Neural cell (in vitro differentiated cells): ENCODE results near the gene FAM83B. TPM values are rescaled to one million over a fixed set of nuclear protein-coding genes. Genes with fewer than 3 reads are reported as not detected.
"Not testable (repeated sequence)": the region's sequence is repeated elsewhere in the genome, so short reads cannot be mapped to it uniquely, and the experiment has no call there.

ENCODE experiments used
- H2AFZ ChIP-seq: fragments of 200-600, 300-800 bp; sonication (generic), shearing (Covaris generic); 2 replicates; pipeline ENCODE4 v1.6.0; 2014; ENCODE audit warnings: low read depth, mild to moderate bottlenecking, antibody characterized with exemption, low read length, moderate library complexity
- H3F3A ChIP-seq: fragments of 200-600 bp; shearing (Covaris generic); 2 replicates; pipeline ENCODE4 v1.6.1; 2016; ENCODE audit warnings: mild to moderate bottlenecking, moderate library complexity, mixed read lengths, antibody characterized with exemption, low read length; ENCODE audit not compliant: insufficient read depth, poor library complexity, severe bottlenecking
- H3K27ac ChIP-seq: fragments of 200-600, 300-800 bp; sonication (generic), shearing (Covaris generic); 2 replicates; pipeline ENCODE4 v1.5.1; 2014; ENCODE audit warnings: mild to moderate bottlenecking, low read length, moderate library complexity
- H3K27me3 ChIP-seq: fragments of 300-800, 200-600 bp; sonication (generic), shearing (Covaris generic); 2 replicates; pipeline ENCODE4 v1.6.0; 2014; ENCODE audit warnings: mild to moderate bottlenecking, low read depth, low read length, moderate library complexity; ENCODE audit not compliant: insufficient read depth
- H3K36me3 ChIP-seq: fragments of 300-800, 200-600 bp; sonication (generic), shearing (Covaris generic); 2 replicates; pipeline ENCODE4 v1.5.1; 2014; ENCODE audit warnings: mild to moderate bottlenecking, antibody characterized with exemption, low read length, moderate library complexity; ENCODE audit not compliant: insufficient read depth
- H3K4me2 ChIP-seq: fragments of 300-800, 200-600 bp; sonication (generic), shearing (Covaris generic); 2 replicates; pipeline ENCODE4 v1.6.0; 2014; ENCODE audit warnings: mild to moderate bottlenecking, low read length
- H3K4me3 ChIP-seq: fragments of 300-800, 200-600 bp; sonication (generic), shearing (Covaris generic); 2 replicates; pipeline ENCODE4 v1.5.1; 2014; ENCODE audit warnings: mild to moderate bottlenecking, low read length, moderate library complexity
- H3K79me2 ChIP-seq: fragments of 200-600 bp; shearing (Covaris generic); replicated peaks from 2 replicates; pipeline ENCODE4 v1.6.0; 2014; ENCODE audit warnings: mild to moderate bottlenecking, low read length, moderate library complexity; ENCODE audit not compliant: insufficient read depth
- H3K9ac ChIP-seq: fragments of 300-800, 200-600 bp; sonication (generic), shearing (Covaris generic); 2 replicates; pipeline ENCODE4 v1.6.1; 2016; ENCODE audit warnings: mild to moderate bottlenecking, low read length, mixed read lengths
- H3K9me2 ChIP-seq: fragments of 200-600 bp; shearing (Covaris generic); 2 replicates; pipeline ENCODE4 v1.6.1; 2016; ENCODE audit warnings: mild to moderate bottlenecking, low read length, mixed read lengths; ENCODE audit not compliant: insufficient read depth
- H3K9me3 ChIP-seq: fragments of 200-600, 300-800 bp; sonication (generic), shearing (Covaris generic); 2 replicates; pipeline ENCODE4 v1.6.1; 2016; ENCODE audit warnings: mild to moderate bottlenecking, mixed run types, low read length, moderate library complexity, mixed read lengths
- H4K20me1 ChIP-seq: fragments of 200-600 bp; shearing (Covaris generic); 2 replicates; pipeline ENCODE4 v1.6.1; 2016; ENCODE audit warnings: mild to moderate bottlenecking, mixed run types; ENCODE audit not compliant: insufficient read depth
- CTCF ChIP-seq: fragments of 450-650 bp; IDR thresholded peaks from 2 replicates; pipeline ENCODE4 v1.5.1; 2014; ENCODE audit warnings: antibody characterized with exemption, mild to moderate bottlenecking, moderate library complexity; ENCODE audit not compliant: poor library complexity, severe bottlenecking
- EP300 ChIP-seq: fragments of 450-650 bp; conservative IDR thresholded peaks from 2 replicates; pipeline ENCODE4 v1.6.1; 2014; ENCODE audit warnings: antibody characterized with exemption, mild to moderate bottlenecking, moderate library complexity; ENCODE audit not compliant: poor library complexity, severe bottlenecking
- EZH2 ChIP-seq: fragments of 200-600, 300-800 bp; shearing (Covaris generic), sonication (generic); IDR thresholded peaks from 2 replicates; pipeline ENCODE4 v1.6.1; 2014; ENCODE audit warnings: antibody characterized with exemption, low read length, borderline replicate concordance, mild to moderate bottlenecking; ENCODE audit not compliant: insufficient read depth, poor library complexity, severe bottlenecking
- MXI1 ChIP-seq: fragments of 450-650 bp; conservative IDR thresholded peaks from 2 replicates; pipeline ENCODE4 v1.6.1; 2014; ENCODE audit warnings: antibody characterized with exemption, mild to moderate bottlenecking; ENCODE audit not compliant: poor library complexity, severe bottlenecking
- POLR2AphosphoS5 ChIP-seq: IDR thresholded peaks from 2 replicates; pipeline ENCODE4 v1.6.1; 2012
- RAD21 ChIP-seq: fragments of 450-650 bp; conservative IDR thresholded peaks from 2 replicates; pipeline ENCODE4 v1.6.1; 2014; ENCODE audit warnings: antibody characterized with exemption, mild to moderate bottlenecking, moderate library complexity
- REST ChIP-seq: IDR thresholded peaks from 2 replicates; pipeline ENCODE4 v1.6.1; 2012; ENCODE audit warnings: borderline replicate concordance
- SMC3 ChIP-seq: fragments of 450-650 bp; conservative IDR thresholded peaks from 2 replicates; pipeline ENCODE4 v1.6.1; 2014; ENCODE audit warnings: antibody characterized with exemption, mild to moderate bottlenecking, moderate library complexity; ENCODE audit not compliant: poor library complexity
- TAF1 ChIP-seq: IDR thresholded peaks from 2 replicates; pipeline ENCODE4 v1.6.1; 2012; ENCODE audit warnings: low read depth
- polyA plus RNA-seq: library from polyadenylated mRNA; depleted of rRNA; stranded (reverse); fragments of >200 nt; gene quantifications from 2 replicates; pipeline ENCODE4 v1.2.3, GENCODE V29; 2014

FAM83B gene
- polyA plus RNA-seq, 1 donor from 2014 or later = not detected

GRCh38 chr6:54881067-54881730, 34.6 kb downstream of the FAM83B start:
- H3K4me3 ChIP-seq = no peak overlapping the region
- H3K36me3 ChIP-seq = no peaks in the 10 kb centered on the region
- H3K9me2 ChIP-seq = no peaks in the 10 kb centered on the region
- no peaks in the 10 kb centered on the region for H3F3A ChIP-seq
- no peak overlapping the region for H3K4me2 ChIP-seq
- H3K27ac ChIP-seq = no peak overlapping the region
- no peaks in the 10 kb centered on the region for H3K27me3 ChIP-seq
- no peaks in the 10 kb centered on the region for H3K9me3 ChIP-seq
- no peak overlapping the region for H2AFZ ChIP-seq
- no peaks in the 10 kb centered on the region for H4K20me1 ChIP-seq
- H3K79me2 ChIP-seq = no peaks in the 10 kb centered on the region
- H3K9ac ChIP-seq = no peak overlapping the region
- TF ChIP-seq RAD21 = no peak
- TF ChIP-seq EP300 = no peak
- no peak for TF ChIP-seq SMC3
- TF ChIP-seq EZH2 = no peak

- not testable (repeated sequence) for H3F3A ChIP-seq, H3K9me3 ChIP-seq, H3K4me2 ChIP-seq, H3K36me3 ChIP-seq, H2AFZ ChIP-seq, H3K27me3 ChIP-seq, H4K20me1 ChIP-seq, H3K4me3 ChIP-seq, H3K27ac ChIP-seq, H3K79me2 ChIP-seq, H3K9ac ChIP-seq, H3K9me2 ChIP-seq
Observed at GRCh38 chr6:54881891-54882290, 35.3 kb downstream of the FAM83B start.

GRCh38 chr6:54886932-54887584, 40.5 kb downstream of the FAM83B start:
- Histone ChIP-seq H3K4me3 (no peak overlapping the region), H3F3A (no peaks in the 10 kb centered on the region), H3K9ac (no peak overlapping the region), H3K4me2 (no peak overlapping the region), H3K27ac (no peak overlapping the region), H2AFZ (no peak overlapping the region), H3K9me3 (no peaks in the 10 kb centered on the region), H3K36me3 (no peaks in the 10 kb centered on the region), H4K20me1 (no peaks in the 10 kb centered on the region), H3K79me2 (no peaks in the 10 kb centered on the region), H3K9me2 (no peaks in the 10 kb centered on the region), H3K27me3 (no peaks in the 10 kb centered on the region)
- no peak for TF ChIP-seq POLR2AphosphoS5
- TF ChIP-seq EP300 = no peak
- TF ChIP-seq MXI1 = no peak
- no peak for TF ChIP-seq REST
- TF ChIP-seq TAF1 = no peak
- no peak for TF ChIP-seq SMC3
- TF ChIP-seq EZH2 = no peak
- no peak for TF ChIP-seq CTCF
- TF ChIP-seq RAD21 = no peak
